Epithelial cell of prostate (primary cell): Measurements from ENCODE around the gene SETD4.
A peak's percentile ranks its signal among the peaks of the same experiment; 100 is the strongest.

Experiments
- DNase-seq: peaks from one replicate; pipeline ENCODE4 v3.0.0-alpha.2; 2011; ENCODE audit warnings: low read depth, low spot score
- H3K27ac ChIP-seq: fragments of 450-650 bp; 2 replicates; pipeline ENCODE4 v1.5.1; 2017; ENCODE audit warnings: mild to moderate bottlenecking

SETD4 gene

GRCh38 chr21:36052860-36053714, 7.2 kb downstream of the SETD4 start:
- no peak for DNase-seq
- peak overlapping the region; percentile 29 for H3K27ac ChIP-seq

- no peak for DNase-seq
- no peak overlapping the region for H3K27ac ChIP-seq
These were observed 12.0 kb downstream of the SETD4 start for GRCh38 chr21:36048357-36048756.

GRCh38 chr21:36047139-36047538, 13.2 kb downstream of the SETD4 start:
- no peak for DNase-seq

GRCh38 chr21:36045993-36046392, 14.3 kb downstream of the SETD4 start:
- no peak for DNase-seq
- H3K27ac ChIP-seq: no peak overlapping the region

More at GRCh38 chr21:36047139-36047538, 13.2 kb downstream of the SETD4 start:
- no peak overlapping the region for H3K27ac ChIP-seq

GRCh38 chr21:36044056-36044455, 16.3 kb downstream of the SETD4 start:
- peak overlapping the region; percentile 29 for H3K27ac ChIP-seq
- peak; percentile 40 for DNase-seq

- H3K27ac ChIP-seq: no peak overlapping the region
- no peak for DNase-seq
These were observed 18.4 kb downstream of the SETD4 start for GRCh38 chr21:36041910-36042309.

GRCh38 chr21:36040389-36040788, 19.9 kb downstream of the SETD4 start:
- no peak overlapping the region for H3K27ac ChIP-seq
- DNase-seq: no peak

GRCh38 chr21:36039861-36040260, 20.5 kb downstream of the SETD4 start:
- no peak overlapping the region for H3K27ac ChIP-seq
- no peak for DNase-seq

- no peak overlapping the region for H3K27ac ChIP-seq
- DNase-seq: no peak
These were observed 21.4 kb downstream of the SETD4 start for GRCh38 chr21:36038701-36039497.

GRCh38 chr21:36035381-36035791, 24.9 kb downstream of the SETD4 start:
- H3K27ac ChIP-seq: no peak overlapping the region
- no peak for DNase-seq

GRCh38 chr21:36034211-36034913, 26.0 kb downstream of the SETD4 start:
- no peak for DNase-seq
- no peak overlapping the region for H3K27ac ChIP-seq

GRCh38 chr21:36032647-36033406, 27.5 kb downstream of the SETD4 start:
- DNase-seq: no peak
- no peak overlapping the region for H3K27ac ChIP-seq

- no peak for DNase-seq
- no peak overlapping the region for H3K27ac ChIP-seq
These were observed 29.6 kb downstream of the SETD4 start for GRCh38 chr21:36030581-36031189.

GRCh38 chr21:36029309-36029708, 31.0 kb downstream of the SETD4 start:
- no peak overlapping the region for H3K27ac ChIP-seq
- DNase-seq: no peak

GRCh38 chr21:36028127-36029069, 31.9 kb downstream of the SETD4 start:
- DNase-seq: no peak
- H3K27ac ChIP-seq: no peak overlapping the region

- no peak for DNase-seq
- H3K27ac ChIP-seq: peak overlapping the region; percentile 36
These were observed 33.0 kb downstream of the SETD4 start for GRCh38 chr21:36027347-36027746.

- DNase-seq: no peak
- H3K27ac ChIP-seq: no peak overlapping the region
These were observed 35.5 kb downstream of the SETD4 start for GRCh38 chr21:36024782-36025181.

GRCh38 chr21:36023092-36023480, 37.2 kb downstream of the SETD4 start:
- peak overlapping the region; percentile 70 for H3K27ac ChIP-seq
- no peak for DNase-seq
